ENCODE data around the gene AGAP1. TPM values are rescaled to one million over a fixed set of nuclear protein-coding genes. Genes with fewer than 3 reads are reported as not detected.
A peak's percentile ranks its signal among the peaks of the same experiment; 100 is the strongest.

The AGAP1 gene
- total RNA-seq, 1 experiment from 2014 or later, result 56.4 TPM

DNA sequence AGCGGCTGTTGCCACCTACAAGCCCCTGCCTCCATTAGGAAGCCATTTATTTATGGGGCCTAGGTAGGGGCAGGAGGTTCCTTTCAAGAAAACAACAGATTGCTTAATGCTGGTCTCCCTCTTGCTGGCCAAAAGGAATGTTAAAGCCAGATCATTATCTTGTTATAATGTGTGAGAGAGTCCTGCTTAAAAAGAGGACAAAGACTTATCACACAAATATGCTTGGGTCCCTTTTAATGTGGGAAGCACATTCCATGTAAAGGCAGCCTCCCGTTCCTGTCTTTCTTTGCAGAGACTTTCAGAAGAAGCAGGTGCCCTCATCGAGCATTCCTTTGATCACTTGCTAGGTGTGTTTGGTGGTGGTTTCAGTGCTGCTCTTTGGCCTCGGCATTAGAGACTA lies 76.4 kb downstream of the AGAP1 start:
- H3K27me3 Mint-ChIP-seq (ENCODE audit: unreplicated experiment), result no peaks in the 10 kb centered on the region
- CTCF ChIA-PET, result no interaction called here

DNA sequence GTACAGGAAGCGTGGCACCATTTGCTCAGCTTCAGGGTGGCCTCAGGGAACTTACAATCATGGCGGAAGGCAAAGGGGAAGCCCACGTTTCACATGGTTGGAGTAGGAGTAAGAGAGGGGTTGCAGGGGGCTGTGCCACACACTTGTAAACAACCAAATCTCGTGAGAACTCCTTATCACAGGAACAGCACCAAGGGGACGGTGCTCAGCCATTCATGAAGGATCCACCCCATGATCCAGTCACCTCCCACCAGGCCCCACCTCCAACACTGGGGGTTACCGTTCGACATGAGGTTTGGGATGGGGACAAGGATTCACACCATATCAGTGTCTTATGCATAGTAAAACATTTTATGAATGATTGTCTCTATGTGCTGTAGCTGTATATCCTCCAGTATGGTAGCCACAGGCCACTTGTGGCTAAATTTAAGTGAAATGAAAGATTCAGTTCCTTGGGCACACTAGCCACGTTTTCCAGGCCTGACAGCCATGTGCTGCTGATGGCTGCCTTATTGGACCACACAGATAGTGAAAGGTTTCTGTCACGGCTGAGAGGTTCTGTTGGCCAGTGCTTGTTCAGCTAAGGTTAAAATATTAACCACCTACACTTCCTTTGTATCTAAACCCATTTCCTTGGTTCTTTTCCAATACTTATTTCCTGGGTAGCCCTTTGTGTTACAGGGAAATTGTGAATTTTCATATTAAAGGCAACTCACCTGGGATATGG lies 77.3 kb downstream of the AGAP1 start:
- CTCF ChIA-PET, result interaction anchor here (1.4 kb wide), 1 partner anchor 11 kb away, joined by 4 read pairs; no protein-coding TSS in a partner anchor
- intact Hi-C loops (cut with micrococcal nuclease; ENCODE audit: unreplicated experiment), result no loop called here

More for the DNA sequence above, 76.4 kb downstream of the AGAP1 start:
- Mint-ChIP-seq H3K4me1 (ENCODE audit: low read depth, unreplicated experiment) (peaks cover 24% of the 10 kb centered on the region), H3K9me3 (ENCODE audit: low read depth, unreplicated experiment) (no peaks in the 10 kb centered on the region), H3K4me3 (ENCODE audit: low read depth, unreplicated experiment) (no peak overlapping the region), H3K36me3 (ENCODE audit: insufficient read depth, unreplicated experiment) (no peaks in the 10 kb centered on the region), H3K27ac (ENCODE audit: unreplicated experiment) (no peak overlapping the region)
- DNase-seq, result no peak
- BruUV-seq (replicated peaks), result no TSS peak
- intact Hi-C loops (cut with micrococcal nuclease; ENCODE audit: unreplicated experiment), result no loop called here
- TF ChIP-seq, protein P1, sequence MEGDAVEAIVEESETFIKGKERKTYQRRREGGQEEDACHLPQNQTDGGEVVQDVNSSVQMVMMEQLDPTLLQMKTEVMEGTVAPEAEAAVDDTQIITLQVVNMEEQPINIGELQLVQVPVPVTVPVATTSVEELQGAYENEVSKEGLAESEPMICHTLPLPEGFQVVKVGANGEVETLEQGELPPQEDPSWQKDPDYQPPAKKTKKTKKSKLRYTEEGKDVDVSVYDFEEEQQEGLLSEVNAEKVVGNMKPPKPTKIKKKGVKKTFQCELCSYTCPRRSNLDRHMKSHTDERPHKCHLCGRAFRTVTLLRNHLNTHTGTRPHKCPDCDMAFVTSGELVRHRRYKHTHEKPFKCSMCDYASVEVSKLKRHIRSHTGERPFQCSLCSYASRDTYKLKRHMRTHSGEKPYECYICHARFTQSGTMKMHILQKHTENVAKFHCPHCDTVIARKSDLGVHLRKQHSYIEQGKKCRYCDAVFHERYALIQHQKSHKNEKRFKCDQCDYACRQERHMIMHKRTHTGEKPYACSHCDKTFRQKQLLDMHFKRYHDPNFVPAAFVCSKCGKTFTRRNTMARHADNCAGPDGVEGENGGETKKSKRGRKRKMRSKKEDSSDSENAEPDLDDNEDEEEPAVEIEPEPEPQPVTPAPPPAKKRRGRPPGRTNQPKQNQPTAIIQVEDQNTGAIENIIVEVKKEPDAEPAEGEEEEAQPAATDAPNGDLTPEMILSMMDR (IDR thresholded peaks at IDR 0.05; ENCODE audit: unreplicated experiment), result no peak

DNA sequence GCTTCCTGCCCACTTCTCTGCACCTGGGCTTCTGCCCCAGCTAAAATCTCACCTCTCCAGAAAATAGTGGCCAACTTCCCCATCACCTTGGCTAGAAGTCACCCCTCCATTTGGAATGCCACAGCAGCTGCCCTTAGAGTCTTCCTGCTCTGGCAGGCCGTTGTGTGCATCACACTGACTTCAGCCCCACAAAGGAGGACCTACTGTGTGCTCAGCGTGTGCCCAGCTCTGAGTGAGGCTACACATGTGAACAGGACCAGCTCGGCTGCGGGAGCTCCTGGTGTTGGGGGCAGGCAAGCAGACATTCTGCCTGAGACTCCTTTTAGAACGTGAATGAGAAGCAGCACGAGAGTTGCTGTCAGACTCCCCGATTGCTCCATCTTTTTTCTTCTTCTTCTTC lies 78.7 kb downstream of the AGAP1 start:
- DNase-seq, result no peak
- no TSS peak for BruUV-seq (replicated peaks)
- no peaks in the 10 kb centered on the region for H3K27me3 Mint-ChIP-seq (ENCODE audit: unreplicated experiment)
- H3K9me3 Mint-ChIP-seq (ENCODE audit: low read depth, unreplicated experiment), result no peaks in the 10 kb centered on the region
- TF ChIP-seq, protein P1 (IDR thresholded peaks at IDR 0.05; ENCODE audit: unreplicated experiment), result no peak
- no peak overlapping the region for H3K27ac Mint-ChIP-seq (ENCODE audit: unreplicated experiment)
- no peaks in the 10 kb centered on the region for H3K36me3 Mint-ChIP-seq (ENCODE audit: insufficient read depth, unreplicated experiment)
- CTCF ChIA-PET, result interaction anchor here (1.5 kb wide), 1 partner anchor 21 kb away, joined by 7 read pairs; no protein-coding TSS in a partner anchor
- peaks cover 24% of the 10 kb centered on the region for H3K4me1 Mint-ChIP-seq (ENCODE audit: low read depth, unreplicated experiment)
- intact Hi-C loops (cut with micrococcal nuclease; ENCODE audit: unreplicated experiment), result no loop called here
- no peak overlapping the region for H3K4me3 Mint-ChIP-seq (ENCODE audit: low read depth, unreplicated experiment)

More for the DNA sequence above, 77.3 kb downstream of the AGAP1 start:
- Mint-ChIP-seq H3K27ac (ENCODE audit: unreplicated experiment) (no peak overlapping the region), H3K9me3 (ENCODE audit: low read depth, unreplicated experiment) (no peaks in the 10 kb centered on the region), H3K36me3 (ENCODE audit: insufficient read depth, unreplicated experiment) (no peaks in the 10 kb centered on the region), H3K4me3 (ENCODE audit: low read depth, unreplicated experiment) (no peak overlapping the region), H3K4me1 (ENCODE audit: low read depth, unreplicated experiment) (peaks cover 24% of the 10 kb centered on the region), H3K27me3 (ENCODE audit: unreplicated experiment) (no peaks in the 10 kb centered on the region)
- no TSS peak for BruUV-seq (replicated peaks)
- DNase-seq, result no peak
- TF ChIP-seq, protein P1 (IDR thresholded peaks at IDR 0.05; ENCODE audit: unreplicated experiment), result no peak

DNA sequence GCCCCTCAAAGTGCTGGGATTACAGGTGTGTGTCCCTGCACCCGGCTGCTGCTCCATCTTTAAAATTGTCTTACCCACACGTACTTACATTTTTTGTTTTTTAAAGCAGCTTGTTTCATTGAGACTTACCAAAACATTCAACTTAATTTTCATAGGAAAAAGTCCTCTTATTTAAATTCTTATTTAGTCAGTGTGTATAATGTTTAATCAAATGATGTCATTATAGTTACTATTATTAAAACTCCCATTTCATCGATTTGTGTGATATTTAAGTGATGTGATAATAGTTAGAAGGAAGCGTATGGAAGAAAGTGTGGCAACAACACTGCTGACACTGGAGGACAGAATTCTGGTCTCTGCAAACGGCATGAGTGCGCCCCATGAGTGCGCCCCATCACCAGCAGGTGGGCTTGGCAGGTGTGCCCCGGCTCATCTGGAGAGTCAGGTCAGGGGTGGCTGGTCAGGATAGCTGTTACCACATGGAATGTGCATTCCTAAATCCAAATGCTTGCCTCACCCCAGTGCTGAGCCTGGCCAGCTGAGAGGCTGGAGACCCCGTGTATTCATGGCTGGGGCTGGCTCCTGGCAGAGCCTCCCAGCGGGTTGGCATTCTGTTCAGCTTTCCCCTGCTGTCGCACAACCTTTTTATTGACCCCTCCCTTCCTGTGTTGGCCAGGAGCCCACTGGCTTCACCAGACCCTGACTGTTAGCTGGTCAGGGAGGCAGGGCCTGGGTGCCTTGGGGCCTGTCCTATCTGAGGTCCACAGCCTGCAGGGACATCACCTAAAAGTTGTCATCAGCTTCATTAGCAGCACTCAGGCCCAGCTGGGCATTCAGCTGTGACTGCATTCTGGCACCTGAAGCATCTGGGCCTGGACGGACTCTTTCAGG lies 79.7 kb downstream of the AGAP1 start:
- CTCF ChIA-PET, result interaction anchor here (1.5 kb wide), 1 partner anchor 22 kb away, joined by 7 read pairs; no protein-coding TSS in a partner anchor
- intact Hi-C loops (cut with micrococcal nuclease; ENCODE audit: unreplicated experiment), result no loop called here
- no peaks in the 10 kb centered on the region for H3K27me3 Mint-ChIP-seq (ENCODE audit: unreplicated experiment)
- H3K36me3 Mint-ChIP-seq (ENCODE audit: insufficient read depth, unreplicated experiment), result no peaks in the 10 kb centered on the region
- TF ChIP-seq, protein P1 (IDR thresholded peaks at IDR 0.05; ENCODE audit: unreplicated experiment), result no peak
- no peak overlapping the region for H3K4me3 Mint-ChIP-seq (ENCODE audit: low read depth, unreplicated experiment)
- peaks cover 24% of the 10 kb centered on the region for H3K4me1 Mint-ChIP-seq (ENCODE audit: low read depth, unreplicated experiment)
- no peak overlapping the region for H3K27ac Mint-ChIP-seq (ENCODE audit: unreplicated experiment)
- BruUV-seq (replicated peaks), result no TSS peak
- peak; percentile 20 for DNase-seq
- no peaks in the 10 kb centered on the region for H3K9me3 Mint-ChIP-seq (ENCODE audit: low read depth, unreplicated experiment)

Measured in Calu3 (cell line).